GM21381 (cell line): ENCODE results near the gene MCM9.
"Not testable (repeated sequence)": the region's sequence is repeated elsewhere in the genome, so short reads cannot be mapped to it uniquely, and the experiment has no call there.

Experiments used
- ATAC-seq: cut with Tn5 transposase; IDR thresholded peaks from one replicate; pipeline ENCODE4 v1.9.1; 2021; ENCODE audit warnings: mild to moderate bottlenecking, moderate library complexity; ENCODE audit not compliant: unreplicated experiment

Gene MCM9

GRCh38 chr6:118775381-118775780, 159.6 kb downstream of the MCM9 start:
- ATAC-seq: no peak

- no peak for ATAC-seq
Observed at GRCh38 chr6:118774581-118774980, 160.4 kb downstream of the MCM9 start.

GRCh38 chr6:118772886-118773285, 162.1 kb downstream of the MCM9 start:
- no peak for ATAC-seq

- no peak for ATAC-seq
Observed at GRCh38 chr6:118771253-118771652, 163.7 kb downstream of the MCM9 start.

GRCh38 chr6:118770835-118771234, 164.1 kb downstream of the MCM9 start:
- no peak for ATAC-seq

- no peak for ATAC-seq
Observed at GRCh38 chr6:118770112-118770788, 164.7 kb downstream of the MCM9 start.

GRCh38 chr6:118768904-118769325, 166.0 kb downstream of the MCM9 start:
- ATAC-seq: no peak

GRCh38 chr6:118768441-118768840, 166.5 kb downstream of the MCM9 start:
- no peak for ATAC-seq

- ATAC-seq: not testable (repeated sequence)
Observed at GRCh38 chr6:118765316-118765715, 169.6 kb downstream of the MCM9 start.

GRCh38 chr6:118764766-118765165, 170.2 kb downstream of the MCM9 start:
- no peak for ATAC-seq
